Esophagus muscularis mucosa (tissue), 4 donors: ENCODE measurements around the gene BCKDHB.

Source experiments
- EP300 ChIP-seq: sonication (generic); formaldehyde crosslinking; IDR thresholded peaks from one replicate; pipeline ENCODE4 v1.6.1; 2017; ENCODE audit warnings: antibody characterized with exemption
- POLR2A ChIP-seq: fragments of 450-650 bp; IDR thresholded peaks from one replicate; pipeline ENCODE4 v1.6.1; 2017; ENCODE audit warnings: antibody characterized with exemption, moderate library complexity, mild to moderate bottlenecking, low read depth
- POLR2AphosphoS5 ChIP-seq, 2 donors: sonication (generic); formaldehyde crosslinking; IDR thresholded peaks; one replicate each; pipeline ENCODE4 v1.6.1; 2017; ENCODE audit warnings: antibody characterized with exemption in 2 of 2
- TF ChIP-seq, protein P1 (sequence below), 3 experiments: fragments of 200-600 bp in 2 of 3; fragments of 450-650 bp in 1 of 3; sonication (generic) in 2 of 3; IDR thresholded peaks; one replicate each; pipeline ENCODE4 v1.5.1; 2017 to 2019; ENCODE audit warnings: antibody characterized with exemption in 3 of 3, mild to moderate bottlenecking in 2 of 3, moderate library complexity in 1 of 3

DNA sequence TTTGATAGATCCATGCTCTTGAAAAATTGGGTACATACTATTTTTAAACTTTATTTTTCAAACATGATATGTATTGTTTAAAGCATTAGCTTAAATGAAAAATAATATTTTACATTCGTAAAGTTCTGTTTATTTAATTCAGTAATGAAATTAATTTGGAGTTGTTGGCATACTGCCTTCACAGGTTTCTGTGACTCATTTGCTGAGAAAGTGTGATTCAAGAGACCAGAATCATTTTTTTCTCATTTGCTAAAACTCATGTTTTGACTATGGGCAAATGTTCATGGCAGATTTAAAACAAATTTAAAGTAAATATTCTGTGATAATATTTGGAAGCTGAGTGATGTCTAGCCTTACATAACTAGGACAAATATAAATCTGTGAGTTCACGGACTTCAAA is 230.4 kb downstream of the BCKDHB start:
- TF ChIP-seq EP300 (no peak), POLR2A (no peak), POLR2AphosphoS5 (IDR thresholded peaks at IDR 0.05) (no peak)
- TF ChIP-seq, protein P1, sequence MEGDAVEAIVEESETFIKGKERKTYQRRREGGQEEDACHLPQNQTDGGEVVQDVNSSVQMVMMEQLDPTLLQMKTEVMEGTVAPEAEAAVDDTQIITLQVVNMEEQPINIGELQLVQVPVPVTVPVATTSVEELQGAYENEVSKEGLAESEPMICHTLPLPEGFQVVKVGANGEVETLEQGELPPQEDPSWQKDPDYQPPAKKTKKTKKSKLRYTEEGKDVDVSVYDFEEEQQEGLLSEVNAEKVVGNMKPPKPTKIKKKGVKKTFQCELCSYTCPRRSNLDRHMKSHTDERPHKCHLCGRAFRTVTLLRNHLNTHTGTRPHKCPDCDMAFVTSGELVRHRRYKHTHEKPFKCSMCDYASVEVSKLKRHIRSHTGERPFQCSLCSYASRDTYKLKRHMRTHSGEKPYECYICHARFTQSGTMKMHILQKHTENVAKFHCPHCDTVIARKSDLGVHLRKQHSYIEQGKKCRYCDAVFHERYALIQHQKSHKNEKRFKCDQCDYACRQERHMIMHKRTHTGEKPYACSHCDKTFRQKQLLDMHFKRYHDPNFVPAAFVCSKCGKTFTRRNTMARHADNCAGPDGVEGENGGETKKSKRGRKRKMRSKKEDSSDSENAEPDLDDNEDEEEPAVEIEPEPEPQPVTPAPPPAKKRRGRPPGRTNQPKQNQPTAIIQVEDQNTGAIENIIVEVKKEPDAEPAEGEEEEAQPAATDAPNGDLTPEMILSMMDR (IDR thresholded peaks at IDR 0.05), result no peak
